H9 (cell line): ENCODE data around the gene UQCR11. TPM values are rescaled to one million over a fixed set of nuclear protein-coding genes. Genes with fewer than 3 reads are reported as not detected.

ENCODE experiments used
- DNase-seq: peaks from one replicate; pipeline ENCODE4 v3.0.0-alpha.2; 2017
- H2AFZ ChIP-seq: one replicate; pipeline ENCODE4 v1.6.1; 2013; ENCODE audit warnings: mild to moderate bottlenecking, low read length, control low read depth, moderate library complexity
- H2AK5ac ChIP-seq: 2 replicates; pipeline ENCODE4 v1.6.1; 2013; ENCODE audit warnings: low read length, control low read depth, mixed read lengths; ENCODE audit not compliant: insufficient read length
- H2BK120ac ChIP-seq: one replicate; pipeline ENCODE4 v1.6.1; 2013; ENCODE audit warnings: low read depth, mild to moderate bottlenecking, low read length, control low read depth, inconsistent platforms; ENCODE audit not compliant: poor library complexity, severe bottlenecking
- H2BK12ac ChIP-seq: 2 replicates; pipeline ENCODE4 v1.6.1; 2013; ENCODE audit warnings: low read length, control low read depth, mixed read lengths, low read depth; ENCODE audit not compliant: insufficient read length
- H2BK15ac ChIP-seq: 2 replicates; pipeline ENCODE4 v1.6.1; 2013; ENCODE audit warnings: low read depth, low read length, control low read depth
- H2BK20ac ChIP-seq: one replicate; pipeline ENCODE4 v1.6.1; 2013; ENCODE audit warnings: low read depth, mild to moderate bottlenecking, low read length, control low read depth, inconsistent platforms; ENCODE audit not compliant: poor library complexity, severe bottlenecking
- H2BK5ac ChIP-seq: 2 replicates; pipeline ENCODE4 v1.6.1; 2013; ENCODE audit warnings: low read length, control low read depth, mixed read lengths; ENCODE audit not compliant: insufficient read length
- H3K14ac ChIP-seq: 2 replicates; pipeline ENCODE4 v1.6.1; 2013; ENCODE audit warnings: low read length, control low read depth; ENCODE audit not compliant: insufficient read depth
- H3K18ac ChIP-seq: 2 replicates; pipeline ENCODE4 v1.6.1; 2013; ENCODE audit warnings: low read depth, mild to moderate bottlenecking, mixed read lengths, low read length, control low read depth; ENCODE audit not compliant: insufficient read length
- H3K23ac ChIP-seq: 2 replicates; pipeline ENCODE4 v1.6.1; 2013; ENCODE audit warnings: low read length, control low read depth, mixed read lengths, low read depth; ENCODE audit not compliant: insufficient read length
- H3K23me2 ChIP-seq: 2 replicates; pipeline ENCODE4 v1.6.1; 2013; ENCODE audit warnings: low read depth, mild to moderate bottlenecking, mixed read lengths, low read length, control low read depth; ENCODE audit not compliant: insufficient read length, poor library complexity, severe bottlenecking
- H3K27ac ChIP-seq: 2 replicates; pipeline ENCODE4 v1.5.1; 2013; ENCODE audit warnings: low read length, control low read depth, mixed read lengths, low read depth; ENCODE audit not compliant: insufficient read length
- H3K27me3 ChIP-seq: 2 replicates; pipeline ENCODE4 v1.6.1; 2013; ENCODE audit warnings: low read length, control low read depth, inconsistent platforms; ENCODE audit not compliant: insufficient read depth
- H3K4ac ChIP-seq: 2 replicates; pipeline ENCODE4 v1.6.1; 2013; ENCODE audit warnings: low read depth, mild to moderate bottlenecking, control low read depth, inconsistent platforms, low read length, moderate library complexity
- H3K4me1 ChIP-seq: 2 replicates; pipeline ENCODE4 v1.6.1; 2013; ENCODE audit warnings: low read length, control low read depth, inconsistent platforms; ENCODE audit not compliant: insufficient read depth
- H3K4me2 ChIP-seq: 2 replicates; pipeline ENCODE4 v1.6.1; 2013; ENCODE audit warnings: low read length, control low read depth, mixed read lengths; ENCODE audit not compliant: insufficient read length, insufficient read depth
- H3K56ac ChIP-seq: 2 replicates; pipeline ENCODE4 v1.6.1; 2013; ENCODE audit warnings: low read depth, mild to moderate bottlenecking, mixed read lengths, low read length, control low read depth; ENCODE audit not compliant: insufficient read length
- H3K79me1 ChIP-seq: 2 replicates; pipeline ENCODE4 v1.6.1; 2013; ENCODE audit warnings: low read depth, mild to moderate bottlenecking, moderate library complexity, low read length, control low read depth, inconsistent platforms; ENCODE audit not compliant: insufficient read depth, poor library complexity, severe bottlenecking
- H3K79me2 ChIP-seq: 2 replicates; pipeline ENCODE4 v1.6.1; 2013; ENCODE audit warnings: low read length, control low read depth, inconsistent platforms; ENCODE audit not compliant: insufficient read depth
- H3K9ac ChIP-seq: 2 replicates; pipeline ENCODE4 v1.6.1; 2013; ENCODE audit warnings: low read length, control low read depth, mixed read lengths; ENCODE audit not compliant: insufficient read length; ENCODE audit errors: extremely low read depth
- H3K9me3 ChIP-seq: one replicate; pipeline ENCODE4 v1.6.1; 2013; ENCODE audit warnings: low read depth, low read length, inconsistent platforms; ENCODE audit not compliant: control insufficient read depth
- H3T11ph ChIP-seq: one replicate; pipeline ENCODE4 v1.6.1; 2013; ENCODE audit warnings: mild to moderate bottlenecking, low read length, control low read depth, inconsistent platforms
- H4K20me1 ChIP-seq: one replicate; pipeline ENCODE4 v1.6.1; 2013; ENCODE audit not compliant: control insufficient read depth, insufficient read length, insufficient read depth
- H4K5ac ChIP-seq: 2 replicates; pipeline ENCODE4 v1.6.1; 2013; ENCODE audit warnings: low read depth, mild to moderate bottlenecking, mixed read lengths, low read length, control low read depth; ENCODE audit not compliant: insufficient read length
- H4K8ac ChIP-seq: replicated peaks from 2 replicates; pipeline ENCODE4 v1.6.1; 2013; ENCODE audit warnings: low read length, control low read depth, mixed read lengths, low read depth; ENCODE audit not compliant: insufficient read length
- H4K91ac ChIP-seq: 2 replicates; pipeline ENCODE4 v1.6.1; 2013; ENCODE audit warnings: low read depth, mild to moderate bottlenecking, moderate library complexity, mixed read lengths, low read length, control low read depth; ENCODE audit not compliant: insufficient read length
- H3K27ac Mint-ChIP-seq, 3 experiments: 2 replicates in 2 of 3; 3 replicates in 1 of 3; pipeline ENCODE4 v1.8.0; 2020 to 2021; ENCODE audit warnings: mixed read lengths in 3 of 3, mild to moderate bottlenecking in 1 of 3, moderate library complexity in 1 of 3
- H3K27me3 Mint-ChIP-seq: 2 replicates; pipeline ENCODE4 v1.8.0; 2021; ENCODE audit warnings: low read depth, mild to moderate bottlenecking, moderate library complexity, mixed read lengths
- H3K36me3 Mint-ChIP-seq, 3 experiments: 2 replicates in 2 of 3; 3 replicates in 1 of 3; pipeline ENCODE4 v1.8.0; 2020 to 2021; ENCODE audit warnings: low read depth in 3 of 3, mixed read lengths in 3 of 3; ENCODE audit not compliant: insufficient read depth in 1 of 3
- H3K4me1 Mint-ChIP-seq, 2 experiments: 2 replicates each; pipeline ENCODE4 v1.8.0; 2020; ENCODE audit warnings: mixed read lengths in 2 of 2
- H3K4me3 Mint-ChIP-seq, 2 experiments: 2 replicates in 1 of 2; 3 replicates in 1 of 2; pipeline ENCODE4 v1.8.0; 2020 to 2021; ENCODE audit warnings: mild to moderate bottlenecking in 2 of 2, mixed read lengths in 2 of 2, moderate library complexity in 1 of 2
- H3K9me3 Mint-ChIP-seq, 2 experiments: 2 replicates in 1 of 2; 3 replicates in 1 of 2; pipeline ENCODE4 v1.8.0; 2020; ENCODE audit warnings: mild to moderate bottlenecking in 2 of 2, mixed read lengths in 2 of 2, moderate library complexity in 1 of 2
- CTCF ChIP-seq: fragments of 200-600 bp; sonication (generic); conservative IDR thresholded peaks from 3 replicates; pipeline ENCODE4 v1.8.0; 2021; ENCODE audit warnings: antibody characterized with exemption, mild to moderate bottlenecking
- WGBS: extraction: QIAGEN DNeasy Blood & Tissue Kit; methylation state at CpG from one replicate; pipeline ENCODE4 v1.1.7; 2013; ENCODE audit warnings: missing lambda C conversion rate, low lambda C conversion rate, mixed read lengths; ENCODE audit not compliant: insufficient read length; ENCODE audit errors: extremely low coverage; 5-methylcytosine and 5-hydroxymethylcytosine counted together
- total RNA-seq: library from RNA; stranded (reverse); gene quantifications from 2 replicates; pipeline ENCODE4 v1.2.1, GENCODE V29; 2021

The UQCR11 gene
- total RNA-seq, 1 experiment from 2014 or later: 174 TPM

DNA sequence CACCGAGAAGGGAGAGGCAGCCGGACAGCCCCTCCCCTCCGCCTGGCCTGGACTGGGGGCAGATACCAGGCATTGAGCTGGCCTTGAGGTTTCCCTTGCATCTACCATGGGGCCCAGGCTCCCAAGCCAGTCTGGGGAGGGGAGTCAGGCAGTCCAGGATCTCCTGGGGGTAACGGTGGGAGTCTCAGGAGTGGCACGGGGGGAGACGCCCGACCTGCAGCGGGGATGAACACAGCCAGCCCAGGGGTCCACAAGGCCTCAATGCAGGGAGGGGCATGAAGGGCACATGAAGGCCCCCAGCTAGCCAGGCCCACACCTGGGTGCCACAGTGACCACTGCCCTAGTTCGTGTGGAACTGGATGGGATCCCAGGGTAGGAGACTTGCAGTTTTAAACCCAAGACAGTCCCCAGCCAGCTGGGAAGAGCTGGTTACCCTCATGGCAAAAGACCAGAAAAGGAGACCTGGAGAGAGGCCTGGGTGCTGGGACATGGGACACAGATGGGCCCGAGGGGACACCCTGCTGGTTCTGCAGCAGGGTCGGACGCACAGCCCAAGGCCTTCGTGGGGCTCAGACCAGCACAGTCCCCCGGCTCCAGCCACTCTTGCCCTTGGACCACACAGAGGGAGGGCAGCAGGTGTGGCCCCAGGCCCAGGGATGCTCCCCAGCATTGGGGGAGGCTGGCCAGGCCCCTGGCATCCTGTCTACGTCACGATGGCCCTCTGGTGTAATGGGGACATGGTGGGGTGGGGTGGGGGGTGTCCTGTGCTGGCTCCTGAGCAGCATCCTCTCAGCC, 4.6 kb upstream of the UQCR11 start:
- no peak overlapping the region for H2BK15ac ChIP-seq
- H4K8ac ChIP-seq: no peak overlapping the region
- no peak overlapping the region for H2BK12ac ChIP-seq
- H3K4me1 ChIP-seq: no peaks in the 10 kb centered on the region
- Mint-ChIP-seq H3K4me1 (peaks cover 9 to 12% of the 10 kb centered on the region in 2 experiments), H3K36me3 (peaks cover 25 to 50% (median 45%) of the 10 kb centered on the region in 3 experiments; a peak in 6 of 7 replicates), H3K27ac (peak overlapping the region in 2 of 3 experiments; percentile 49 to 95; a peak in 3 of 7 replicates), H3K9me3 (no peaks in the 10 kb centered on the region), H3K27me3 (no peaks in the 10 kb centered on the region; the same call in 1 of the 2 replicates), H3K4me3 (no peak overlapping the region)
- no peak overlapping the region for H3K56ac ChIP-seq
- H3K18ac ChIP-seq: no peak overlapping the region
- no peak for DNase-seq
- H2BK120ac ChIP-seq: no peak overlapping the region
- no peak overlapping the region for H3K9ac ChIP-seq
- no peak overlapping the region for H3K4ac ChIP-seq
- H3T11ph ChIP-seq: no peak overlapping the region
- WGBS: no CpG with 5 or more reads among the region's 16 CpGs
- no peak overlapping the region for H2BK5ac ChIP-seq
- H4K20me1 ChIP-seq: no peaks in the 10 kb centered on the region
- H3K27ac ChIP-seq: no peak overlapping the region
- no peak overlapping the region for H3K14ac ChIP-seq
- no peak overlapping the region for H2AK5ac ChIP-seq
- no peak overlapping the region for H2AFZ ChIP-seq
- H3K23ac ChIP-seq: no peak overlapping the region
- H3K27me3 ChIP-seq: no peaks in the 10 kb centered on the region
- H2BK20ac ChIP-seq: no peak overlapping the region
- no peak overlapping the region for H3K4me2 ChIP-seq
- no peak overlapping the region for H4K5ac ChIP-seq
- peaks cover 1% of the 10 kb centered on the region; the same call in 1 of the 2 replicates for H3K79me2 ChIP-seq
- H3K9me3 ChIP-seq: no peaks in the 10 kb centered on the region
- peaks cover 2% of the 10 kb centered on the region for H3K79me1 ChIP-seq
- peaks cover 6% of the 10 kb centered on the region for H3K23me2 ChIP-seq
- TF ChIP-seq CTCF: no peak
- H4K91ac ChIP-seq: no peak overlapping the region
